ENCODE results near the gene SLC12A3. TPM values are rescaled to one million over a fixed set of nuclear protein-coding genes. Genes with fewer than 3 reads are reported as not detected.
A peak's percentile ranks its signal among the peaks of the same experiment; 100 is the strongest.

The SLC12A3 gene, protein sequence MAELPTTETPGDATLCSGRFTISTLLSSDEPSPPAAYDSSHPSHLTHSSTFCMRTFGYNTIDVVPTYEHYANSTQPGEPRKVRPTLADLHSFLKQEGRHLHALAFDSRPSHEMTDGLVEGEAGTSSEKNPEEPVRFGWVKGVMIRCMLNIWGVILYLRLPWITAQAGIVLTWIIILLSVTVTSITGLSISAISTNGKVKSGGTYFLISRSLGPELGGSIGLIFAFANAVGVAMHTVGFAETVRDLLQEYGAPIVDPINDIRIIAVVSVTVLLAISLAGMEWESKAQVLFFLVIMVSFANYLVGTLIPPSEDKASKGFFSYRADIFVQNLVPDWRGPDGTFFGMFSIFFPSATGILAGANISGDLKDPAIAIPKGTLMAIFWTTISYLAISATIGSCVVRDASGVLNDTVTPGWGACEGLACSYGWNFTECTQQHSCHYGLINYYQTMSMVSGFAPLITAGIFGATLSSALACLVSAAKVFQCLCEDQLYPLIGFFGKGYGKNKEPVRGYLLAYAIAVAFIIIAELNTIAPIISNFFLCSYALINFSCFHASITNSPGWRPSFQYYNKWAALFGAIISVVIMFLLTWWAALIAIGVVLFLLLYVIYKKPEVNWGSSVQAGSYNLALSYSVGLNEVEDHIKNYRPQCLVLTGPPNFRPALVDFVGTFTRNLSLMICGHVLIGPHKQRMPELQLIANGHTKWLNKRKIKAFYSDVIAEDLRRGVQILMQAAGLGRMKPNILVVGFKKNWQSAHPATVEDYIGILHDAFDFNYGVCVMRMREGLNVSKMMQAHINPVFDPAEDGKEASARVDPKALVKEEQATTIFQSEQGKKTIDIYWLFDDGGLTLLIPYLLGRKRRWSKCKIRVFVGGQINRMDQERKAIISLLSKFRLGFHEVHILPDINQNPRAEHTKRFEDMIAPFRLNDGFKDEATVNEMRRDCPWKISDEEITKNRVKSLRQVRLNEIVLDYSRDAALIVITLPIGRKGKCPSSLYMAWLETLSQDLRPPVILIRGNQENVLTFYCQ
- total RNA-seq (2021) (0.05 to 0.09 TPM in 2 of 3 replicates, not detected in the other), Bru-seq, nascent RNA (percentile 5 among the genes with signal in this experiment)
- long read RNA-seq, experiment 1 = 0 reads
- long read RNA-seq, experiment 2 = 0 reads
- long read RNA-seq, experiment 3 = 0 reads

GRCh38 chr16:56864960-56865359 lies at the start of gene SLC12A3:
Gene SLC12A3, plus strand, starts transcription at chr16:56865207. Its CDS starts 29 bp downstream, at chr16:56865236.
- H3K27me3 Mint-ChIP-seq (ENCODE audit: low read depth) = no peaks in the 10 kb centered on the region
- CTCF ChIA-PET = no interaction called here
- POLR2A ChIA-PET = no interaction called here
- ATAC-seq (no peak), DNase-seq (ENCODE audit: low spot score) (no peak)
- H3K9me3 Mint-ChIP-seq = no peaks in the 10 kb centered on the region
- H3K36me3 Mint-ChIP-seq = no peaks in the 10 kb centered on the region
- H3K4me3 Mint-ChIP-seq = no peak within 1 kb of the TSS
- H3K27ac Mint-ChIP-seq = no peak within 1 kb of the TSS
- no peak for TF ChIP-seq IRF2 (CRISPR knock-in tag; IDR thresholded peaks at IDR 0.05; ENCODE audit: borderline replicate concordance, low read depth)
- no peak for TF ChIP-seq ZNF396 (CRISPR knock-in tag; IDR thresholded peaks at IDR 0.05; ENCODE audit: borderline replicate concordance)
- peaks cover 6% of the 10 kb centered on the region for H3K4me1 Mint-ChIP-seq

DNA sequence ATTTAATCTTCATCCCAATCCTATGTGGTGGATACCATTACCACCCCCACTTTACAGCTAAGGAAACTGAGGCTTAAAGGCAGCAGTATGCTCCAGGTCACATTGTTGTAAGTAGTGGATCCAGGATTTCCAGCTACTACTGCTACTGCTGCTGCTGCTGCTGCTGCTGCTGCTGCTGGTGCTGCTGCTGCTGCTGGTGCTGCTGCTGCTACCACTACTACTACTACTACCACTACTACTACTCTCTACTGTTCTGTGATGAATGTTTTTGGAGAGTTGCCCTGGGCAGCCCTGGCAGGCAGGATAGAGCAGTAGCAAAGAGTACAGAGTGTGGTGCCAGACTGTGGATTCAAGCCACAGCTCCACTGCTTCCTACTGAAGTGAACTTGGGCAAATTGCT lies 49.3 kb upstream of the SLC12A3 start:
- H3K4me3 Mint-ChIP-seq = no peak overlapping the region
- H3K27ac Mint-ChIP-seq = no peak overlapping the region; the same call in 1 of the 2 replicates
- ChIA-PET POLR2A (no interaction called here), CTCF (interaction anchor here (0.9 to 1.2 kb wide), 2 partner anchors 36 to 148 kb away, joined by 3 read pairs; no protein-coding TSS in a partner anchor)
- no peak for TF ChIP-seq ETV6 (CRISPR knock-in tag; IDR thresholded peaks at IDR 0.05)
- TF ChIP-seq ZBTB43 (CRISPR knock-in tag; IDR thresholded peaks at IDR 0.05) = no peak
- TF ChIP-seq, protein P1, sequence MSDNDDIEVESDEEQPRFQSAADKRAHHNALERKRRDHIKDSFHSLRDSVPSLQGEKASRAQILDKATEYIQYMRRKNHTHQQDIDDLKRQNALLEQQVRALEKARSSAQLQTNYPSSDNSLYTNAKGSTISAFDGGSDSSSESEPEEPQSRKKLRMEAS (CRISPR knock-in tag; IDR thresholded peaks at IDR 0.05) = no peak
- TF ChIP-seq STAT6 (CRISPR knock-in tag; conservative IDR thresholded peaks at IDR 0.05; ENCODE audit: low read depth) = no peak
- no peak for TF ChIP-seq MXD4 (CRISPR knock-in tag; IDR thresholded peaks at IDR 0.05; ENCODE audit: borderline replicate concordance)
- no peak for TF ChIP-seq USF1 (CRISPR knock-in tag; IDR thresholded peaks at IDR 0.05)
- TF ChIP-seq, protein P2, sequence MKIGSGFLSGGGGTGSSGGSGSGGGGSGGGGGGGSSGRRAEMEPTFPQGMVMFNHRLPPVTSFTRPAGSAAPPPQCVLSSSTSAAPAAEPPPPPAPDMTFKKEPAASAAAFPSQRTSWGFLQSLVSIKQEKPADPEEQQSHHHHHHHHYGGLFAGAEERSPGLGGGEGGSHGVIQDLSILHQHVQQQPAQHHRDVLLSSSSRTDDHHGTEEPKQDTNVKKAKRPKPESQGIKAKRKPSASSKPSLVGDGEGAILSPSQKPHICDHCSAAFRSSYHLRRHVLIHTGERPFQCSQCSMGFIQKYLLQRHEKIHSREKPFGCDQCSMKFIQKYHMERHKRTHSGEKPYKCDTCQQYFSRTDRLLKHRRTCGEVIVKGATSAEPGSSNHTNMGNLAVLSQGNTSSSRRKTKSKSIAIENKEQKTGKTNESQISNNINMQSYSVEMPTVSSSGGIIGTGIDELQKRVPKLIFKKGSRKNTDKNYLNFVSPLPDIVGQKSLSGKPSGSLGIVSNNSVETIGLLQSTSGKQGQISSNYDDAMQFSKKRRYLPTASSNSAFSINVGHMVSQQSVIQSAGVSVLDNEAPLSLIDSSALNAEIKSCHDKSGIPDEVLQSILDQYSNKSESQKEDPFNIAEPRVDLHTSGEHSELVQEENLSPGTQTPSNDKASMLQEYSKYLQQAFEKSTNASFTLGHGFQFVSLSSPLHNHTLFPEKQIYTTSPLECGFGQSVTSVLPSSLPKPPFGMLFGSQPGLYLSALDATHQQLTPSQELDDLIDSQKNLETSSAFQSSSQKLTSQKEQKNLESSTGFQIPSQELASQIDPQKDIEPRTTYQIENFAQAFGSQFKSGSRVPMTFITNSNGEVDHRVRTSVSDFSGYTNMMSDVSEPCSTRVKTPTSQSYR (CRISPR knock-in tag; IDR thresholded peaks at IDR 0.05) = no peak
- TF ChIP-seq, protein P3, sequence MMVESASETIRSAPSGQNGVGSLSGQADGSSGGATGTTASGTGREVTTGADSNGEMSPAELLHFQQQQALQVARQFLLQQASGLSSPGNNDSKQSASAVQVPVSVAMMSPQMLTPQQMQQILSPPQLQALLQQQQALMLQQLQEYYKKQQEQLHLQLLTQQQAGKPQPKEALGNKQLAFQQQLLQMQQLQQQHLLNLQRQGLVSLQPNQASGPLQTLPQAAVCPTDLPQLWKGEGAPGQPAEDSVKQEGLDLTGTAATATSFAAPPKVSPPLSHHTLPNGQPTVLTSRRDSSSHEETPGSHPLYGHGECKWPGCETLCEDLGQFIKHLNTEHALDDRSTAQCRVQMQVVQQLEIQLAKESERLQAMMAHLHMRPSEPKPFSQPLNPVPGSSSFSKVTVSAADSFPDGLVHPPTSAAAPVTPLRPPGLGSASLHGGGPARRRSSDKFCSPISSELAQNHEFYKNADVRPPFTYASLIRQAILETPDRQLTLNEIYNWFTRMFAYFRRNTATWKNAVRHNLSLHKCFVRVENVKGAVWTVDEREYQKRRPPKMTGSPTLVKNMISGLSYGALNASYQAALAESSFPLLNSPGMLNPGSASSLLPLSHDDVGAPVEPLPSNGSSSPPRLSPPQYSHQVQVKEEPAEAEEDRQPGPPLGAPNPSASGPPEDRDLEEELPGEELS (CRISPR knock-in tag; IDR thresholded peaks at IDR 0.05) = no peak
- TF ChIP-seq NFYB (CRISPR knock-in tag; conservative IDR thresholded peaks at IDR 0.05; ENCODE audit: low read depth) = no peak
- TF ChIP-seq E2F1 (CRISPR knock-in tag; IDR thresholded peaks at IDR 0.05) = no peak
- H3K4me1 Mint-ChIP-seq = peaks cover 3% of the 10 kb centered on the region; the same call in 1 of the 2 replicates
- no peak for DNase-seq (ENCODE audit: low spot score)
- no peaks in the 10 kb centered on the region for H3K9me3 Mint-ChIP-seq
- peaks cover 8% of the 10 kb centered on the region for H3K36me3 Mint-ChIP-seq
- no peaks in the 10 kb centered on the region for H3K27me3 Mint-ChIP-seq (ENCODE audit: low read depth)
- ATAC-seq = no peak

Measured in WTC11 (cell line).